ENCODE results near the gene NEDD4L.

- TF ChIP-seq POLR2AphosphoS5 (IDR thresholded peaks at IDR 0.05) (no peak), CTCF (IDR thresholded peaks at IDR 0.05) (no peak)
These were observed 11.8 kb upstream of the NEDD4L start for GRCh38 chr18:58032233-58032632.

Data from sigmoid colon (tissue), 4 donors.